GM21515 (cell line): Measurements from ENCODE around the gene MAPK8IP2.
"Not testable (repeated sequence)": the region's sequence is repeated elsewhere in the genome, so short reads cannot be mapped to it uniquely, and the experiment has no call there.

Experiments
- ATAC-seq: cut with Tn5 transposase; IDR thresholded peaks from one replicate; pipeline ENCODE4 v1.9.1; 2021; ENCODE audit not compliant: unreplicated experiment

Gene MAPK8IP2

GRCh38 chr22:50599816-50600455, 657 bp upstream of the MAPK8IP2 start:
- ATAC-seq = no peak

- no peak for ATAC-seq
Observed at GRCh38 chr22:50600967-50601668, 525 bp downstream of the MAPK8IP2 start.

GRCh38 chr22:50601669-50602337, 1.2 kb downstream of the MAPK8IP2 start:
- no peak for ATAC-seq

GRCh38 chr22:50602338-50602700, 1.7 kb downstream of the MAPK8IP2 start:
- no peak for ATAC-seq

- ATAC-seq = no peak
Observed at GRCh38 chr22:50603511-50604255, 3.1 kb downstream of the MAPK8IP2 start.

- ATAC-seq = no peak
Observed at GRCh38 chr22:50604256-50605001, 3.8 kb downstream of the MAPK8IP2 start.

GRCh38 chr22:50605002-50605612, 4.5 kb downstream of the MAPK8IP2 start:
- no peak for ATAC-seq

GRCh38 chr22:50605613-50606074, 5.1 kb downstream of the MAPK8IP2 start:
- no peak for ATAC-seq

GRCh38 chr22:50606165-50606945, 5.8 kb downstream of the MAPK8IP2 start:
- ATAC-seq = no peak

- ATAC-seq = no peak
Observed at GRCh38 chr22:50606946-50607658, 6.5 kb downstream of the MAPK8IP2 start.

- no peak for ATAC-seq
Observed at GRCh38 chr22:50607659-50608020, 7.0 kb downstream of the MAPK8IP2 start.

GRCh38 chr22:50608058-50608840, 7.7 kb downstream of the MAPK8IP2 start:
- not testable (repeated sequence) for ATAC-seq

GRCh38 chr22:50608996-50609395, 8.4 kb downstream of the MAPK8IP2 start:
- ATAC-seq = no peak

- ATAC-seq = no peak
Observed at GRCh38 chr22:50609599-50609998, 9.0 kb downstream of the MAPK8IP2 start.

GRCh38 chr22:50610041-50610451, 9.5 kb downstream of the MAPK8IP2 start:
- ATAC-seq = no peak

GRCh38 chr22:50610581-50610980, 10.0 kb downstream of the MAPK8IP2 start:
- ATAC-seq = no peak

GRCh38 chr22:50611341-50612060, 10.9 kb downstream of the MAPK8IP2 start:
- no peak for ATAC-seq

- ATAC-seq = no peak
Observed at GRCh38 chr22:50612168-50612527, 11.6 kb downstream of the MAPK8IP2 start.
